ENCODE measurements around the gene FUZ.

The FUZ gene

GRCh38 chr19:49814010-49814409 lies 918 bp upstream of the FUZ start:
- TF ChIP-seq, protein P1, sequence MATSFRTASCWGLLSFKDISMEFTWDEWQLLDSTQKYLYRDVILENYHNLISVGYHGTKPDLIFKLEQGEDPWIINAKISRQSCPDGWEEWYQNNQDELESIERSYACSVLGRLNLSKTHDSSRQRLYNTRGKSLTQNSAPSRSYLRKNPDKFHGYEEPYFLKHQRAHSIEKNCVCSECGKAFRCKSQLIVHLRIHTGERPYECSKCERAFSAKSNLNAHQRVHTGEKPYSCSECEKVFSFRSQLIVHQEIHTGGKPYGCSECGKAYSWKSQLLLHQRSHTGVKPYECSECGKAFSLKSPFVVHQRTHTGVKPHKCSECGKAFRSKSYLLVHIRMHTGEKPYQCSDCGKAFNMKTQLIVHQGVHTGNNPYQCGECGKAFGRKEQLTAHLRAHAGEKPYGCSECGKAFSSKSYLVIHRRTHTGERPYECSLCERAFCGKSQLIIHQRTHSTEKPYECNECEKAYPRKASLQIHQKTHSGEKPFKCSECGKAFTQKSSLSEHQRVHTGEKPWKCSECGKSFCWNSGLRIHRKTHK (tag by site-specific recombination; IDR thresholded peaks at IDR 0.05), result no peak
- TF ChIP-seq OVOL3 (tag by site-specific recombination; IDR thresholded peaks at IDR 0.05), result no peak
- TF ChIP-seq ZNF184 (tag by site-specific recombination; IDR thresholded peaks at IDR 0.05), result no peak
- no peak for TF ChIP-seq TRIM28 (IDR thresholded peaks at IDR 0.05; ENCODE audit: borderline replicate concordance, low read length)
- TF ChIP-seq, protein P2, sequence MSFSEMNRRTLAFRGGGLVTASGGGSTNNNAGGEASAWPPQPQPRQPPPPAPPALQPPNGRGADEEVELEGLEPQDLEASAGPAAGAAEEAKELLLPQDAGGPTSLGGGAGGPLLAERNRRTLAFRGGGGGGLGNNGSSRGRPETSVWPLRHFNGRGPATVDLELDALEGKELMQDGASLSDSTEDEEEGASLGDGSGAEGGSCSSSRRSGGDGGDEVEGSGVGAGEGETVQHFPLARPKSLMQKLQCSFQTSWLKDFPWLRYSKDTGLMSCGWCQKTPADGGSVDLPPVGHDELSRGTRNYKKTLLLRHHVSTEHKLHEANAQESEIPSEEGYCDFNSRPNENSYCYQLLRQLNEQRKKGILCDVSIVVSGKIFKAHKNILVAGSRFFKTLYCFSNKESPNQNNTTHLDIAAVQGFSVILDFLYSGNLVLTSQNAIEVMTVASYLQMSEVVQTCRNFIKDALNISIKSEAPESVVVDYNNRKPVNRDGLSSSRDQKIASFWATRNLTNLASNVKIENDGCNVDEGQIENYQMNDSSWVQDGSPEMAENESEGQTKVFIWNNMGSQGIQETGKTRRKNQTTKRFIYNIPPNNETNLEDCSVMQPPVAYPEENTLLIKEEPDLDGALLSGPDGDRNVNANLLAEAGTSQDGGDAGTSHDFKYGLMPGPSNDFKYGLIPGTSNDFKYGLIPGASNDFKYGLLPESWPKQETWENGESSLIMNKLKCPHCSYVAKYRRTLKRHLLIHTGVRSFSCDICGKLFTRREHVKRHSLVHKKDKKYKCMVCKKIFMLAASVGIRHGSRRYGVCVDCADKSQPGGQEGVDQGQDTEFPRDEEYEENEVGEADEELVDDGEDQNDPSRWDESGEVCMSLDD (tag by site-specific recombination; IDR thresholded peaks at IDR 0.05), result no peak
- no peak for TF ChIP-seq ZNF785 (tag by site-specific recombination; IDR thresholded peaks at IDR 0.05)
- TF ChIP-seq, protein P3, sequence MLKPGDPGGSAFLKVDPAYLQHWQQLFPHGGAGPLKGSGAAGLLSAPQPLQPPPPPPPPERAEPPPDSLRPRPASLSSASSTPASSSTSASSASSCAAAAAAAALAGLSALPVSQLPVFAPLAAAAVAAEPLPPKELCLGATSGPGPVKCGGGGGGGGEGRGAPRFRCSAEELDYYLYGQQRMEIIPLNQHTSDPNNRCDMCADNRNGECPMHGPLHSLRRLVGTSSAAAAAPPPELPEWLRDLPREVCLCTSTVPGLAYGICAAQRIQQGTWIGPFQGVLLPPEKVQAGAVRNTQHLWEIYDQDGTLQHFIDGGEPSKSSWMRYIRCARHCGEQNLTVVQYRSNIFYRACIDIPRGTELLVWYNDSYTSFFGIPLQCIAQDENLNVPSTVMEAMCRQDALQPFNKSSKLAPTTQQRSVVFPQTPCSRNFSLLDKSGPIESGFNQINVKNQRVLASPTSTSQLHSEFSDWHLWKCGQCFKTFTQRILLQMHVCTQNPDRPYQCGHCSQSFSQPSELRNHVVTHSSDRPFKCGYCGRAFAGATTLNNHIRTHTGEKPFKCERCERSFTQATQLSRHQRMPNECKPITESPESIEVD (tag by site-specific recombination; IDR thresholded peaks at IDR 0.05), result no peak
- TF ChIP-seq ZBTB6 (tag by site-specific recombination; IDR thresholded peaks at IDR 0.05), result no peak
- TF ChIP-seq INSM2 (tag by site-specific recombination; IDR thresholded peaks at IDR 0.05), result no peak
- no peak for TF ChIP-seq ZSCAN18 (tag by site-specific recombination; IDR thresholded peaks at IDR 0.05)
- no peak for TF ChIP-seq ZNF677 (tag by site-specific recombination; IDR thresholded peaks at IDR 0.05)
- TF ChIP-seq ZNF239 (tag by site-specific recombination; IDR thresholded peaks at IDR 0.05), result no peak
- no peaks in the 10 kb centered on the region for H3K9me3 ChIP-seq (ENCODE audit: control insufficient read depth, insufficient read depth, low read depth, low read length)
- ChIA-PET POLR2A (interaction anchor here (1.1 to 2.5 kb wide), 10 partner anchors 9 to 174 kb away, joined by 3 to 23 read pairs (median 4); partner anchors contain the start of genes AKT1S1, AP2A1, PTOV1 and RRAS), CTCF (no interaction called here)
- peaks cover 0 to 10% of the 10 kb centered on the region in 2 experiments; a peak in 2 of 3 replicates for H3K36me3 ChIP-seq (ENCODE audit: control insufficient read depth in 2 of 2, insufficient read depth in 1 of 2, low read length in 2 of 2)
- peak overlapping the region; percentile 92 for H3K4me3 ChIP-seq (ENCODE audit: low read depth, low read length)
- peaks cover 3% of the 10 kb centered on the region; the same call in 1 of the 2 replicates for H3K4me1 ChIP-seq (ENCODE audit: control insufficient read depth, insufficient read depth, low read length)
- no peak overlapping the region for H3K27ac ChIP-seq (ENCODE audit: extremely low read depth, low read depth, low read length)

DNA sequence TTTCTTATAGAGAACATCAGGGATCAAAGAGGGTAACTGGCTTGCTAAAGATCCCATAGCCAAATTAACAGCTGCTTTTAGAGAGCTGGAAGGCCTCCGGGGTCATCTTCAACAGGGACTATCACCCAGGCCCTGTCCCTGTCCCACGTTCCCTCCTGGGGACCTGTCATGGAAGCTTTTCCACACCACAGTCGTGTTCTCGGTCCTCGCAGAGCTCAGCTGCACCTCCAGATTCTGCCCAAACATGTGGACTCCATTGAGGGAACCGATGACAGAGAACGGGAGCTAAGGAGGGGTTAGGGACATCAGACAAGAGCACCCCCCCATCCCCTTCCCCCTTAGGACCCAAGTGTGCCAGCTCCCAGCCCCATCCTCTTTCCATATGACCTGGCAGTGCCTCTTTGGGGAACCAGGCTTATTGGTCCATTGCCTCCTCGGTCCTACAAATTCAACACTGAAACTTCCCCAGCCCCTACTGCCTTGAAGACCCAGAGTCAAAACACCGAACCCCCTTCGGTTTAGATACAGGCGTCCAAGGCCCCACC lies 568 bp downstream of the FUZ start:
- peaks cover 2% of the 10 kb centered on the region; the same call in 1 of the 2 replicates for H3K4me1 ChIP-seq (ENCODE audit: control insufficient read depth, insufficient read depth, low read length)
- CTCF ChIA-PET, result interaction anchor here (0.5 to 1.6 kb wide), 6 partner anchors 38 to 423 kb away, joined by 3 to 7 read pairs (median 4); no protein-coding TSS in a partner anchor
- H3K9me3 ChIP-seq (ENCODE audit: control insufficient read depth, insufficient read depth, low read depth, low read length), result no peaks in the 10 kb centered on the region
- peak overlapping the region; percentile 92 for H3K4me3 ChIP-seq (ENCODE audit: low read depth, low read length)
- TF ChIP-seq ZNF174 (tag by site-specific recombination; IDR thresholded peaks at IDR 0.05) (no peak), PRDM10 (tag by site-specific recombination; IDR thresholded peaks at IDR 0.05) (0 out of 2 replicates have a peak, but pooled peaks have one; percentile 41), ZNF426 (tag by site-specific recombination; IDR thresholded peaks at IDR 0.05) (no peak), ZBTB1 (tag by site-specific recombination; IDR thresholded peaks at IDR 0.05) (no peak)
- H3K36me3 ChIP-seq (ENCODE audit: control insufficient read depth in 2 of 2, insufficient read depth in 1 of 2, low read length in 2 of 2), result peaks cover 0 to 22% of the 10 kb centered on the region in 2 experiments; a peak in 2 of 3 replicates
- POLR2A ChIA-PET, result interaction anchor here (0.5 to 2.5 kb wide), 20 partner anchors 8 to 232 kb away, joined by 3 to 23 read pairs (median 4); partner anchors contain the start of genes AKT1S1, AP2A1, NOSIP and NUP62
- peak overlapping the region; percentile 67; the same call in 1 of the 2 replicates for H3K27ac ChIP-seq (ENCODE audit: extremely low read depth, low read depth, low read length)

Data from HEK293 (cell line).